Lung (tissue), 12 donors: ENCODE results near the gene MED20. TPM values are rescaled to one million over a fixed set of nuclear protein-coding genes. Genes with fewer than 3 reads are reported as not detected.

ENCODE experiments used
- ATAC-seq: fragments of 200-7000 bp; cut with Tn5 transposase; one replicate; pipeline ENCODE4 v1.9.1; 2020; ENCODE audit warnings: moderate number of reproducible peaks; ENCODE audit not compliant: insufficient read depth, low FRiP score
- DNase-seq, 3 donors: peaks; one replicate each; pipeline ENCODE4 v3.0.0-alpha.2; 2013 to 2017
- H3K27ac ChIP-seq, 2 donors: one replicate each; pipeline ENCODE4 v1.5.1; 2013; ENCODE audit warnings: mild to moderate bottlenecking in 2 of 2, moderate library complexity in 2 of 2, control low read depth in 1 of 2, inconsistent platforms in 1 of 2, low read depth in 1 of 2, low read length in 1 of 2
- H3K27me3 ChIP-seq, 3 donors: one replicate each; pipeline ENCODE4 v1.5.1; 2013; ENCODE audit warnings: low read length in 2 of 3; ENCODE audit not compliant: control insufficient read depth in 3 of 3, insufficient read depth in 3 of 3
- H3K36me3 ChIP-seq, 4 donors: one replicate each; pipeline ENCODE4 v1.5.1; 2013; ENCODE audit warnings: low read length in 4 of 4, mild to moderate bottlenecking in 1 of 4, moderate library complexity in 1 of 4; ENCODE audit not compliant: control insufficient read depth in 4 of 4, insufficient read depth in 4 of 4
- H3K4me1 ChIP-seq, 5 donors: one replicate each; pipeline ENCODE4 v1.5.1; 2013; ENCODE audit warnings: low read length in 5 of 5, mild to moderate bottlenecking in 2 of 5, moderate library complexity in 1 of 5; ENCODE audit not compliant: control insufficient read depth in 5 of 5, insufficient read depth in 5 of 5
- H3K4me3 ChIP-seq: one replicate; pipeline ENCODE4 v1.5.1; 2013; ENCODE audit warnings: mild to moderate bottlenecking, control low read depth, moderate library complexity
- H3K9ac ChIP-seq, 2 donors: one replicate each; pipeline ENCODE4 v1.5.1; 2013; ENCODE audit warnings: low read length in 2 of 2, control low read depth in 1 of 2; ENCODE audit not compliant: insufficient read depth in 1 of 2
- H3K9me3 ChIP-seq, 4 donors: one replicate each; pipeline ENCODE4 v1.5.1; 2013; ENCODE audit warnings: low read length in 3 of 4, mild to moderate bottlenecking in 1 of 4, moderate library complexity in 1 of 4; ENCODE audit not compliant: control insufficient read depth in 4 of 4, insufficient read depth in 3 of 4
- WGBS, 2 donors: extraction: QIAGEN DNeasy Blood & Tissue Kit; methylation state at CpG; one replicate each; pipeline ENCODE4 v1.1.7; 2013; 5-methylcytosine and 5-hydroxymethylcytosine counted together
- polyA plus RNA-seq, 2 donors: library from polyadenylated mRNA; stranded (reverse); fragments of 200-250 nt; gene quantifications; one replicate each; pipeline ENCODE4 v1.2.1, GENCODE V29; 2013
- total RNA-seq, 2 donors: library from RNA; depleted of rRNA in 1 of 2; stranded (reverse); fragments of >200 nt in 1 of 2; gene quantifications; one replicate each; pipeline ENCODE4 v1.2.1, GENCODE V29; 2014 to 2021
- TF ChIP-seq, protein P1 (sequence below): IDR thresholded peaks from 2 replicates; pipeline ENCODE4 v1.5.1; 2012; ENCODE audit warnings: mild to moderate bottlenecking; ENCODE audit errors: control extremely low read depth, extremely low read depth
- donor health status: control.
- donor health status: control.
- donor health status: Bipolar disorder and iron deficiency.
- donor health status: healthy.
- donor health status: DM: yes; HTN: yes; CAD: no.

Gene MED20
- total and polyA plus RNA-seq, 4 donors, result 7.0 to 20.4 (median 15.2) TPM

DNA sequence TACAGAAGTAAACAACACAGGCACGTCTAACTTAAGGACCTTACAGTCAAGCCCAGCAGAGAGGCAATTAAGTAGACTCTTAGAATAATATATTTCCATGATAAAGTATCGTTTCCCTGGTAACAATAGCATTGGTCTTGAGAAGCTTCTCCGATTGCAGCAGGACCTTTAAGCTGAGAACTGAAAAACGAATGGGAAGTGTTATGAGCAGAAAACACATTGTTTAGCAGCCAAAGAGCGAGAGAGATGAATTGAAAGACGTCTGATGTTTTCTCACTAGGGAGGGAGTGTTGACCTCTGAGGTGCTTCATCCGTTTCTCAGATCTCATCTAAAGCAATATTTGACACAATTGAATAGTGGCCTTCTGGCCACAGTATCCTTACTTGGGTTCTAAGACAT is 1.2 kb upstream of the MED20 start:
- no peak overlapping the region for H3K27ac ChIP-seq
- H3K4me1 ChIP-seq, result peaks cover 3 to 23% (median 11%) of the 10 kb centered on the region in 5 donors
- H3K36me3 ChIP-seq, result peaks cover 2 to 8% (median 5%) of the 10 kb centered on the region in 4 donors
- H3K9ac ChIP-seq, result peak overlapping the region; percentile 71 to 98
- DNase-seq, result no peak
- 5 to 9% methylated on average over 7 of the region's 7 CpGs for WGBS, 2 donors
- H3K27me3 ChIP-seq, result no peaks in the 10 kb centered on the region
- ATAC-seq, result no peak
- TF ChIP-seq, protein P1, sequence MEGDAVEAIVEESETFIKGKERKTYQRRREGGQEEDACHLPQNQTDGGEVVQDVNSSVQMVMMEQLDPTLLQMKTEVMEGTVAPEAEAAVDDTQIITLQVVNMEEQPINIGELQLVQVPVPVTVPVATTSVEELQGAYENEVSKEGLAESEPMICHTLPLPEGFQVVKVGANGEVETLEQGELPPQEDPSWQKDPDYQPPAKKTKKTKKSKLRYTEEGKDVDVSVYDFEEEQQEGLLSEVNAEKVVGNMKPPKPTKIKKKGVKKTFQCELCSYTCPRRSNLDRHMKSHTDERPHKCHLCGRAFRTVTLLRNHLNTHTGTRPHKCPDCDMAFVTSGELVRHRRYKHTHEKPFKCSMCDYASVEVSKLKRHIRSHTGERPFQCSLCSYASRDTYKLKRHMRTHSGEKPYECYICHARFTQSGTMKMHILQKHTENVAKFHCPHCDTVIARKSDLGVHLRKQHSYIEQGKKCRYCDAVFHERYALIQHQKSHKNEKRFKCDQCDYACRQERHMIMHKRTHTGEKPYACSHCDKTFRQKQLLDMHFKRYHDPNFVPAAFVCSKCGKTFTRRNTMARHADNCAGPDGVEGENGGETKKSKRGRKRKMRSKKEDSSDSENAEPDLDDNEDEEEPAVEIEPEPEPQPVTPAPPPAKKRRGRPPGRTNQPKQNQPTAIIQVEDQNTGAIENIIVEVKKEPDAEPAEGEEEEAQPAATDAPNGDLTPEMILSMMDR, result no peak
- H3K4me3 ChIP-seq, result peak overlapping the region; percentile 79
- no peaks in the 10 kb centered on the region for H3K9me3 ChIP-seq

GRCh38 chr6:41921712-41921998 is 716 bp upstream of the MED20 start:
- DNase-seq, result no peak
- H3K4me3 ChIP-seq, result peak overlapping the region; percentile 79
- H3K36me3 ChIP-seq, result peaks cover 0 to 7% (median 3%) of the 10 kb centered on the region in 4 donors
- TF ChIP-seq, protein P1, result no peak
- no peaks in the 10 kb centered on the region for H3K9me3 ChIP-seq
- peak overlapping the region; percentile 71 to 98 for H3K9ac ChIP-seq
- H3K4me1 ChIP-seq, result peaks cover 3 to 23% (median 11%) of the 10 kb centered on the region in 5 donors
- 1% methylated on average over 15 to 20 of the region's 20 CpGs for WGBS, 2 donors
- no peaks in the 10 kb centered on the region for H3K27me3 ChIP-seq
- peak overlapping the region; percentile 55 to 89 for H3K27ac ChIP-seq
- ATAC-seq, result peak; percentile 10

DNA sequence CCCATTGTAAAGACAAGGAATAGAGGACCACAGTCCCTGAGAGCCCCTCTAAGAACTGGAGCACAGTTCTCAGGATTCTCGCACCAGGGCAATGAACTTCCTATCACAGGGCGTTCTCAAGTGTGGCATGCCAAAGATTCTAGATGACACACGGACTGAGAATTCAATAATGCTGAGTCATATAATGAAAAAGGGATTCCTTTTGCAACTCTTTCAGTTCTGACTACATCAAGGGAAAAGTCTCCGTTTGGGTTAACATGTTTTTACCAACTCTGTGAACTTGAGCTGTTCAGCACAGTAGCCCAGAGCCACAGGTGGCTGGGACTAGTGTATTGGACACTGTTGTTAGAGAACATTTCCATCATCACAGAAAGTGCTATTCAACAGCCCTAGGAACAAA is 3.4 kb downstream of the MED20 start:
- ATAC-seq (no peak), DNase-seq (no peak)
- H3K9me3 ChIP-seq, result no peaks in the 10 kb centered on the region
- WGBS, 2 donors, result 54 to 56% methylated on average over 4 of the region's 4 CpGs
- no peaks in the 10 kb centered on the region for H3K27me3 ChIP-seq
- TF ChIP-seq, protein P1, result no peak
- peaks cover 0 to 17% (median 10%) of the 10 kb centered on the region in 5 donors for H3K4me1 ChIP-seq
- H3K27ac ChIP-seq, result peak overlapping the region in 1 of 2 donors; percentile 49
- H3K9ac ChIP-seq, result no peak overlapping the region
- H3K36me3 ChIP-seq, result peaks cover 0 to 19% (median 9%) of the 10 kb centered on the region in 4 donors
- no peak overlapping the region for H3K4me3 ChIP-seq

GRCh38 chr6:41914869-41915530 is 5.9 kb downstream of the MED20 start:
- no peak for ATAC-seq
- Histone ChIP-seq H3K27me3 (no peaks in the 10 kb centered on the region), H3K27ac (no peak overlapping the region), H3K4me1 (peaks cover 0 to 7% (median 5%) of the 10 kb centered on the region in 5 donors), H3K36me3 (peaks cover 0 to 19% (median 9%) of the 10 kb centered on the region in 4 donors), H3K9ac (no peak overlapping the region), H3K4me3 (no peak overlapping the region), H3K9me3 (no peaks in the 10 kb centered on the region)
- DNase-seq, result no peak
- TF ChIP-seq, protein P1, result no peak
- 97 to 100% methylated on average over 4 of the region's 4 CpGs for WGBS, 2 donors
